Breast epithelium (tissue), 4 donors: ENCODE results near the gene PRIMA1. TPM values are rescaled to one million over a fixed set of nuclear protein-coding genes. Genes with fewer than 3 reads are reported as not detected.

ENCODE experiments used
- DNase-seq, 2 donors: peaks; one replicate each; pipeline ENCODE4 v3.0.0-alpha.2; 2019; ENCODE audit warnings: low spot score in 2 of 2
- H3K27ac ChIP-seq, 2 donors: fragments of 200-600 bp; sonication (generic) in 1 of 2; one replicate each; pipeline ENCODE4 v1.5.1; 2016 to 2019; ENCODE audit warnings: mild to moderate bottlenecking in 1 of 2
- H3K27me3 ChIP-seq, 2 donors: fragments of 200-600 bp; sonication (generic) in 1 of 2; one replicate each; pipeline versions ENCODE4 v1.5.1 to v1.6.0; 2017 to 2019; ENCODE audit warnings: control low read depth in 1 of 2, mild to moderate bottlenecking in 1 of 2
- H3K36me3 ChIP-seq: fragments of 200-600 bp; one replicate; pipeline ENCODE4 v1.5.1; 2019
- H3K4me1 ChIP-seq, 2 donors: fragments of 200-600 bp; sonication (generic); one replicate each; pipeline ENCODE4 v1.5.1; 2016 to 2019; ENCODE audit warnings: control low read depth in 1 of 2
- H3K4me3 ChIP-seq, 3 donors: fragments of 200-600 bp; sonication (generic); 1 replicate in 2 of 3; 2 replicates in 1 of 3; pipeline ENCODE4 v1.5.1; 2016 to 2019; ENCODE audit warnings: mild to moderate bottlenecking in 3 of 3, moderate library complexity in 2 of 3
- H3K9me3 ChIP-seq, 2 donors: fragments of 200-600 bp; sonication (generic) in 1 of 2; one replicate each; pipeline ENCODE4 v1.5.1; 2016 to 2019; ENCODE audit warnings: control low read depth in 1 of 2
- CTCF ChIP-seq, 3 donors: fragments of 450-650 bp; IDR thresholded peaks; one replicate each; pipeline ENCODE4 v1.5.1; 2016 to 2017; ENCODE audit warnings: antibody characterized with exemption in 3 of 3, mild to moderate bottlenecking in 3 of 3, moderate library complexity in 3 of 3
- POLR2A ChIP-seq: fragments of 450-650 bp; IDR thresholded peaks from one replicate; pipeline ENCODE4 v1.6.1; 2016; ENCODE audit warnings: antibody characterized with exemption, mild to moderate bottlenecking, moderate library complexity
- POLR2AphosphoS5 ChIP-seq, 3 donors: sonication (generic); formaldehyde crosslinking; IDR thresholded peaks; one replicate each; pipeline ENCODE4 v1.6.1; 2017; ENCODE audit warnings: antibody characterized with exemption in 3 of 3
- intact Hi-C: fragments of 100-400 bp; cut with DNase I; formaldehyde crosslinking; loops from one replicate; pipeline ENCODE4 v1.15.1; 2023; ENCODE audit warnings: low total_unique reads
- total RNA-seq, 3 donors: library from RNA; depleted of rRNA; stranded (reverse); fragments of >200 nt; gene quantifications; one replicate each; pipeline ENCODE4 v1.1.0, GENCODE V29; 2016

Gene PRIMA1
- total RNA-seq, 3 donors from 2014 or later: 0.98 to 2.1 (median 1.3) TPM

DNA sequence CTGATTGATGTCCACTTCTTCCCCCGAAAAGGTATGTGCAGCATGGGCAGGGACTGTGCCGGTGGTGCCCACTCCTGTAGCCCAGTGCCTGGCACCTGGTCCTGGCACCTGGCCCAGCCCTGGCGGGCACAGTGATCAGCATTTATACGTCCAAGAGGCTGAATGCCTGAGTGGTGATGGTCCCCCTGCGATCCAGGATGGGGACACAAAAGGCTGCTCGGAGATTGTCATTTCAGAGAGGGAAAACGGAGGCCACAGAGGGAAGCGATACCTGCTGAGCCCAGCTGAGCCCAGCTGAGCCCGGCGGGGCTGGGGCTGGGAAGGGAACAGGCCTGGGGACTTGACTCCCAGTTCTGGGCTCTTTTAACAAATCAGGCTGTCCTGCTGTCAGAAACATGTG lies 55.8 kb downstream of the PRIMA1 start:
- no peaks in the 10 kb centered on the region for H3K36me3 ChIP-seq
- no peak for DNase-seq
- no peaks in the 10 kb centered on the region for H3K4me1 ChIP-seq
- no peak for TF ChIP-seq POLR2AphosphoS5 (IDR thresholded peaks at IDR 0.05)
- no peak for TF ChIP-seq CTCF (IDR thresholded peaks at IDR 0.05)
- no peak for TF ChIP-seq POLR2A
- no peak overlapping the region for H3K4me3 ChIP-seq
- no peak overlapping the region for H3K27ac ChIP-seq
- no peaks in the 10 kb centered on the region for H3K27me3 ChIP-seq
- no peaks in the 10 kb centered on the region for H3K9me3 ChIP-seq
- intact Hi-C loops: no loop called here

DNA sequence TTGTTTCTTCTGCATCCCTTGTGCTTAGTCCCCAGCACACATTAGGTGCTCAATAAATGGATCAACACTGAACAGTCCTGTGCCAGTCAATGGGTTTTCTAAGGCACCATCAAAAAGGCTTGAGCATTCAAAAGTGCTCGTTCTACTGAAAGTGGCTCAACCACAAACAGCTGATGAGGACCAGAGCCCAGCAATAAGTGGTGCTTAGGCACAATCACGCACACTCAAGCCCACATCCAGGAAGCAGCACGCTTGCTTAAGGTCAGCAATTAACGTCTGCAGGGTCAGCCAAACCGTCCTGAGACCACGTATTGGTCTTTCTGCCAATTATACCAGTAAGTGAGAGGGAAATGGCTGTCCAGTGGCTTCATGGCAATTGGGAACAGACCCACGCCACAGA lies 56.5 kb downstream of the PRIMA1 start:
- TF ChIP-seq CTCF (IDR thresholded peaks at IDR 0.05) (no peak), POLR2A (no peak), POLR2AphosphoS5 (IDR thresholded peaks at IDR 0.05) (no peak)
- Histone ChIP-seq H3K9me3 (no peaks in the 10 kb centered on the region), H3K27me3 (no peaks in the 10 kb centered on the region), H3K27ac (no peak overlapping the region), H3K4me1 (no peaks in the 10 kb centered on the region), H3K36me3 (no peaks in the 10 kb centered on the region), H3K4me3 (no peak overlapping the region)
- intact Hi-C loops: no loop called here
- no peak for DNase-seq

- Histone ChIP-seq H3K27ac (no peak overlapping the region), H3K27me3 (no peaks in the 10 kb centered on the region), H3K36me3 (no peaks in the 10 kb centered on the region), H3K9me3 (no peaks in the 10 kb centered on the region), H3K4me3 (no peak overlapping the region), H3K4me1 (no peaks in the 10 kb centered on the region)
- no peak for TF ChIP-seq POLR2A
- TF ChIP-seq CTCF (IDR thresholded peaks at IDR 0.05): no peak
- no peak for TF ChIP-seq POLR2AphosphoS5 (IDR thresholded peaks at IDR 0.05)
- DNase-seq: no peak
- intact Hi-C loops: no loop called here
These were observed 58.3 kb downstream of the PRIMA1 start for GRCh38 chr14:93729993-93730392.

GRCh38 chr14:93728651-93729016 lies 59.7 kb downstream of the PRIMA1 start:
- TF ChIP-seq POLR2A (no peak), POLR2AphosphoS5 (IDR thresholded peaks at IDR 0.05) (no peak), CTCF (IDR thresholded peaks at IDR 0.05) (no peak)
- no peak overlapping the region for H3K27ac ChIP-seq
- H3K4me3 ChIP-seq: no peak overlapping the region
- H3K9me3 ChIP-seq: no peaks in the 10 kb centered on the region
- no peak for DNase-seq
- intact Hi-C loops: no loop called here
- no peaks in the 10 kb centered on the region for H3K36me3 ChIP-seq
- H3K4me1 ChIP-seq: no peaks in the 10 kb centered on the region
- no peaks in the 10 kb centered on the region for H3K27me3 ChIP-seq

GRCh38 chr14:93727917-93728650 lies 60.2 kb downstream of the PRIMA1 start:
- no peak for DNase-seq
- Histone ChIP-seq H3K4me3 (no peak overlapping the region), H3K4me1 (no peaks in the 10 kb centered on the region), H3K9me3 (no peaks in the 10 kb centered on the region), H3K27ac (no peak overlapping the region), H3K27me3 (no peaks in the 10 kb centered on the region), H3K36me3 (no peaks in the 10 kb centered on the region)
- TF ChIP-seq POLR2A (no peak), CTCF (IDR thresholded peaks at IDR 0.05) (no peak), POLR2AphosphoS5 (IDR thresholded peaks at IDR 0.05) (no peak)
- intact Hi-C loops: no loop called here
